H1 (cell line): ENCODE measurements around the gene CYP3A7. TPM values are rescaled to one million over a fixed set of nuclear protein-coding genes. Genes with fewer than 3 reads are reported as not detected.
A peak's percentile ranks its signal among the peaks of the same experiment; 100 is the strongest.
"Not testable (repeated sequence)": the region's sequence is repeated elsewhere in the genome, so short reads cannot be mapped to it uniquely, and the experiment has no call there.

ENCODE experiments used
- CTCF ChIA-PET: fragments of 300-600 bp; sonication (Branson Sonifier 250); formaldehyde crosslinking; loops from one replicate; lab custom pipeline; 2021; ENCODE audit not compliant: partially characterized antibody; lab: Charles Lee
- POLR2A ChIA-PET: fragments of 300-600 bp; sonication (Branson Sonifier 250); formaldehyde crosslinking; loops from one replicate; lab custom pipeline; 2021; ENCODE audit warnings: inconsistent platforms; ENCODE audit not compliant: partially characterized antibody; lab: Charles Lee
- DNase-seq, 2 experiments: peaks; one replicate each; pipeline versions ENCODE4 v3.0.0 to v3.0.0-alpha.2; 2010 to 2022; ENCODE audit warnings: low spot score in 2 of 2, low read depth in 1 of 2, mixed read lengths in 1 of 2
- FAIRE-seq: peaks from 2 replicates; lab custom pipeline; 2011; peaks lifted over from hg19 to GRCh38; lab: Jason Lieb, UNC
- H2AFZ ChIP-seq: 2 replicates; pipeline ENCODE4 v1.8.1; 2012; ENCODE audit warnings: low read length, inconsistent platforms
- H2AK5ac ChIP-seq: 2 replicates; pipeline ENCODE4 v1.6.1; 2013; ENCODE audit warnings: low read depth, low read length
- H2BK120ac ChIP-seq: replicated peaks from 2 replicates; pipeline ENCODE3; 2013; ENCODE audit warnings: low read depth, low read length, inconsistent platforms
- H2BK12ac ChIP-seq: 2 replicates; pipeline ENCODE4 v1.6.1; 2013; ENCODE audit warnings: low read depth, low read length
- H2BK15ac ChIP-seq: 2 replicates; pipeline ENCODE4 v1.6.1; 2013; ENCODE audit warnings: low read length
- H2BK20ac ChIP-seq: 2 replicates; pipeline ENCODE4 v1.6.1; 2013; ENCODE audit warnings: low read length
- H2BK5ac ChIP-seq: 2 replicates; pipeline ENCODE4 v1.6.1; 2013; ENCODE audit warnings: low read depth, low read length
- H3K14ac ChIP-seq: 2 replicates; pipeline ENCODE4 v1.6.1; 2013; ENCODE audit warnings: inconsistent platforms; ENCODE audit not compliant: insufficient read length
- H3K18ac ChIP-seq: 2 replicates; pipeline ENCODE4 v1.6.1; 2013; ENCODE audit warnings: low read length; ENCODE audit errors: extremely low read depth
- H3K23ac ChIP-seq: 2 replicates; pipeline ENCODE4 v1.6.1; 2013; ENCODE audit warnings: inconsistent platforms; ENCODE audit not compliant: insufficient read length
- H3K23me2 ChIP-seq: 2 replicates; pipeline ENCODE4 v1.6.1; 2013; ENCODE audit warnings: low read depth, low read length
- H3K27ac ChIP-seq: 2 replicates; pipeline ENCODE4 v1.6.1; 2011; ENCODE audit warnings: low read depth, low read length, inconsistent platforms
- H3K27me3 ChIP-seq, 4 experiments: replicated peaks in 1 of 4; 1 replicate in 1 of 4; 2 replicates in 3 of 4; pipeline versions ENCODE4 v1.6.1 to v1.8.1; 2011 to 2013; ENCODE audit warnings: low read length in 3 of 4, mild to moderate bottlenecking in 3 of 4, inconsistent platforms in 2 of 4, mixed read lengths in 2 of 4, moderate library complexity in 1 of 4; ENCODE audit not compliant: control insufficient read depth in 3 of 4, insufficient read depth in 3 of 4; ENCODE audit errors: extremely low read depth in 1 of 4
- H3K36me3 ChIP-seq, 4 experiments: 2 replicates each; pipeline versions ENCODE4 v1.6.1 to v1.8.1; 2011 to 2013; ENCODE audit warnings: mild to moderate bottlenecking in 4 of 4, low read length in 3 of 4, moderate library complexity in 2 of 4, control low read depth in 1 of 4, inconsistent platforms in 1 of 4; ENCODE audit not compliant: insufficient read depth in 4 of 4, control insufficient read depth in 2 of 4
- H3K4ac ChIP-seq: replicated peaks from 2 replicates; pipeline ENCODE3; 2013; ENCODE audit warnings: low read length, low read depth, mixed read lengths, inconsistent platforms; ENCODE audit not compliant: insufficient read length
- H3K4me1 ChIP-seq, 4 experiments: replicated peaks in 1 of 4; 1 replicate in 1 of 4; 2 replicates in 3 of 4; pipeline versions ENCODE4 v1.6.1 to v1.8.1; 2011 to 2013; ENCODE audit warnings: low read length in 3 of 4, inconsistent platforms in 2 of 4, mixed read lengths in 1 of 4; ENCODE audit not compliant: insufficient read depth in 4 of 4, control insufficient read depth in 3 of 4
- H3K4me2 ChIP-seq, 2 experiments: 2 replicates each; pipeline versions ENCODE4 v1.6.1 to v1.8.1; 2011 to 2013; ENCODE audit warnings: low read depth in 2 of 2, low read length in 2 of 2, control low read depth in 1 of 2, inconsistent platforms in 1 of 2, mild to moderate bottlenecking in 1 of 2; ENCODE audit not compliant: insufficient read depth in 1 of 2
- H3K4me3 ChIP-seq, 4 experiments: fragments of 200-600, 300-600 bp in 1 of 4; sonication (generic), shearing (Covaris generic), sonication (Bioruptor Twin) in 1 of 4; 2 replicates each; pipeline versions ENCODE4 v1.5.1 to v1.8.1; 2011 to 2016; ENCODE audit warnings: low read length in 4 of 4, low read depth in 3 of 4, control low read depth in 2 of 4, inconsistent platforms in 2 of 4, mild to moderate bottlenecking in 2 of 4, mixed read lengths in 1 of 4, moderate library complexity in 1 of 4; ENCODE audit not compliant: insufficient read depth in 2 of 4; ENCODE audit errors: extremely low read depth in 1 of 4
- H3K56ac ChIP-seq: replicated peaks from 2 replicates; pipeline ENCODE3; 2013; ENCODE audit warnings: low read depth, mild to moderate bottlenecking, mixed read lengths, low read length, inconsistent platforms; ENCODE audit not compliant: insufficient read length
- H3K79me1 ChIP-seq: 2 replicates; pipeline ENCODE4 v1.6.1; 2013; ENCODE audit warnings: low read depth, low read length, control low read depth
- H3K79me2 ChIP-seq, 2 experiments: 2 replicates each; pipeline versions ENCODE4 v1.6.1 to v1.8.1; 2012 to 2013; ENCODE audit warnings: low read length in 2 of 2, mild to moderate bottlenecking in 2 of 2, inconsistent platforms in 1 of 2; ENCODE audit not compliant: insufficient read depth in 2 of 2, control insufficient read depth in 1 of 2
- H3K9ac ChIP-seq, 4 experiments: replicated peaks in 1 of 4; 1 replicate in 1 of 4; 2 replicates in 3 of 4; pipeline versions ENCODE4 v1.6.1 to v1.8.1; 2011 to 2013; ENCODE audit warnings: low read depth in 3 of 4, low read length in 3 of 4, control low read depth in 2 of 4, mild to moderate bottlenecking in 2 of 4, moderate library complexity in 2 of 4, inconsistent platforms in 1 of 4; ENCODE audit errors: extremely low read depth in 1 of 4
- H3K9me3 ChIP-seq, 2 experiments: 2 replicates each; pipeline versions ENCODE4 v1.6.1 to v1.8.1; 2012 to 2013; ENCODE audit warnings: mild to moderate bottlenecking in 2 of 2, moderate library complexity in 2 of 2, control low read depth in 1 of 2, inconsistent platforms in 1 of 2, low read depth in 1 of 2, low read length in 1 of 2, mixed read lengths in 1 of 2; ENCODE audit not compliant: insufficient read depth in 2 of 2
- H4K20me1 ChIP-seq, 2 experiments: replicated peaks in 1 of 2; 2 replicates each; pipeline versions ENCODE3 to v1.8.1; 2011 to 2013; ENCODE audit warnings: inconsistent platforms in 2 of 2, low read length in 2 of 2, mild to moderate bottlenecking in 1 of 2; ENCODE audit not compliant: insufficient read depth in 2 of 2, control insufficient read depth in 1 of 2
- H4K5ac ChIP-seq: 2 replicates; pipeline ENCODE4 v1.6.1; 2013; ENCODE audit warnings: low read length, low read depth, mixed read lengths, inconsistent platforms; ENCODE audit not compliant: insufficient read length
- H4K8ac ChIP-seq: 2 replicates; pipeline ENCODE4 v1.8.0; 2013; ENCODE audit warnings: mild to moderate bottlenecking, moderate library complexity, low read length, inconsistent platforms; ENCODE audit not compliant: insufficient read depth; ENCODE audit errors: extremely low read depth
- H4K91ac ChIP-seq: replicated peaks from 2 replicates; pipeline ENCODE3; 2013; ENCODE audit warnings: low read length, mixed read lengths, inconsistent platforms; ENCODE audit not compliant: insufficient read length
- CHD1 ChIP-seq: IDR thresholded peaks from 2 replicates; pipeline ENCODE4 v1.6.1; 2012; ENCODE audit warnings: low read depth, low read length, improper control_type of control experiment
- JUN ChIP-seq: IDR thresholded peaks from 2 replicates; pipeline ENCODE4 v1.6.1; 2011; ENCODE audit warnings: low read depth, mild to moderate bottlenecking, improper control_type of control experiment, low read length
- KDM1A ChIP-seq: fragments of 200-600, 300-600 bp; sonication (generic); IDR thresholded peaks from 2 replicates; pipeline ENCODE4 v1.7.1; 2016; ENCODE audit warnings: mild to moderate bottlenecking, low read length, borderline replicate concordance
- MAX ChIP-seq: IDR thresholded peaks from 2 replicates; pipeline ENCODE4 v1.6.1; 2012; ENCODE audit warnings: inconsistent platforms
- RBBP5 ChIP-seq: IDR thresholded peaks from 2 replicates; pipeline ENCODE4 v1.7.1; 2012; ENCODE audit warnings: low read depth, mild to moderate bottlenecking, inconsistent platforms, low read length, moderate library complexity, borderline replicate concordance
- RXRA ChIP-seq: IDR thresholded peaks from 2 replicates; pipeline ENCODE4 v1.6.1; 2011; ENCODE audit warnings: low read depth, mild to moderate bottlenecking, low read length, moderate library complexity; ENCODE audit not compliant: insufficient read depth
- SIRT6 ChIP-seq: IDR thresholded peaks from one replicate; pipeline ENCODE4 v1.7.1; 2012; ENCODE audit warnings: low read length, inconsistent platforms
- ZNF274 ChIP-seq: IDR thresholded peaks from 2 replicates; pipeline ENCODE4 v1.7.0; 2012; ENCODE audit warnings: low read length, borderline replicate concordance; ENCODE audit errors: extremely low read depth
- WGBS, 2 experiments: shearing (Covaris generic) in 1 of 2; methylation state at CpG; one replicate each; pipeline versions ENCODE4 v1.1.6 to v1.1.7; 2013 to 2015; ENCODE audit warnings: low lambda C conversion rate in 2 of 2, mixed read lengths in 2 of 2, inconsistent platforms in 1 of 2, low coverage in 1 of 2, missing lambda C conversion rate in 1 of 2; ENCODE audit not compliant: insufficient replicate concordance in 2 of 2, insufficient coverage in 1 of 2, insufficient read length in 1 of 2; ENCODE audit errors: extremely low coverage in 1 of 2, missing lambda C conversion rate in 1 of 2; 5-methylcytosine and 5-hydroxymethylcytosine counted together
- polyA plus RNA-seq, 7 experiments: library from polyadenylated mRNA; depleted of rRNA in 3 of 7; stranded (reverse) in 5 of 7; unstranded in 2 of 7; fragments of >200 nt in 5 of 7; fragments of 200-250 nt in 2 of 7; gene quantifications; 1 replicate in 5 of 7; 2 replicates in 1 of 7; 4 replicates in 1 of 7; pipeline versions ENCODE4 v1.2.1 to v1.2.3, GENCODE V29; 2011 to 2013; ENCODE audit warnings: missing spikeins in 2 of 7, mixed read lengths in 2 of 7
- total RNA-seq: library from RNA; stranded (reverse); fragmentation: NEBNext Ultra II Directional; extraction: Animal tissue kit (Norgen Biotek cat#: 25700); gene quantifications from 2 replicates; pipeline ENCODE4 v1.2.1, GENCODE V29; 2021
- TF ChIP-seq, protein P1 (sequence below): IDR thresholded peaks from 2 replicates; pipeline ENCODE4 v1.6.1; 2012; ENCODE audit warnings: inconsistent platforms

CYP3A7 gene
- total and polyA plus RNA-seq, 2 of the 8 experiments (the other 6 are each of a cell fraction or from before 2014, with no cell fraction given), result not detected

DNA sequence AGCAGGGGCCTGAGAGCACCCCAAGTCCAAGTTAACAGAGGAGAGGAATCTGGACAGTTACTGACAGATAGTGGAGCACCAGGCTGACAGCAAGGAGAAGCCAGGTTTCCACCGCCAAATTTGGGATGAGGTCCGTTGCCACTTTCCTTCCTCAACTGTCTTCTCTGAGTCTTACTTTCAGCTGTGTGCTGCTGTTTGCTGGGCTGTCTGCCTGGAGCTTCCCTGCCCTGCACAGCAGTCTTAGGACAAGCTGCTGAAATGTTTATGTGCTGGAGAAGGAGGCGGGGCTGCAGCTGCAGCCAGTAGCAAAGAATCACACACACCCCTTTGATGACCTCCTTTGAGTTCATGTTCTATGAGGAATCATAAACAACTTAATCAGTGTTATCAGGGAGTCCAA is 17.4 kb upstream of the CYP3A7 start (continued):
- TF ChIP-seq RBBP5, result no peak
- TF ChIP-seq ZNF274, result no peak
- TF ChIP-seq SIRT6, result no peak
- no peak for TF ChIP-seq CHD1
- no peak for TF ChIP-seq RXRA
- no peak for TF ChIP-seq MAX
- no peak for TF ChIP-seq KDM1A
- TF ChIP-seq JUN, result no peak
- TF ChIP-seq, protein P1, sequence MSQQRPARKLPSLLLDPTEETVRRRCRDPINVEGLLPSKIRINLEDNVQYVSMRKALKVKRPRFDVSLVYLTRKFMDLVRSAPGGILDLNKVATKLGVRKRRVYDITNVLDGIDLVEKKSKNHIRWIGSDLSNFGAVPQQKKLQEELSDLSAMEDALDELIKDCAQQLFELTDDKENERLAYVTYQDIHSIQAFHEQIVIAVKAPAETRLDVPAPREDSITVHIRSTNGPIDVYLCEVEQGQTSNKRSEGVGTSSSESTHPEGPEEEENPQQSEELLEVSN, result no peak
- TF ChIP-seq, all 59 proteins: peak for 0

DNA sequence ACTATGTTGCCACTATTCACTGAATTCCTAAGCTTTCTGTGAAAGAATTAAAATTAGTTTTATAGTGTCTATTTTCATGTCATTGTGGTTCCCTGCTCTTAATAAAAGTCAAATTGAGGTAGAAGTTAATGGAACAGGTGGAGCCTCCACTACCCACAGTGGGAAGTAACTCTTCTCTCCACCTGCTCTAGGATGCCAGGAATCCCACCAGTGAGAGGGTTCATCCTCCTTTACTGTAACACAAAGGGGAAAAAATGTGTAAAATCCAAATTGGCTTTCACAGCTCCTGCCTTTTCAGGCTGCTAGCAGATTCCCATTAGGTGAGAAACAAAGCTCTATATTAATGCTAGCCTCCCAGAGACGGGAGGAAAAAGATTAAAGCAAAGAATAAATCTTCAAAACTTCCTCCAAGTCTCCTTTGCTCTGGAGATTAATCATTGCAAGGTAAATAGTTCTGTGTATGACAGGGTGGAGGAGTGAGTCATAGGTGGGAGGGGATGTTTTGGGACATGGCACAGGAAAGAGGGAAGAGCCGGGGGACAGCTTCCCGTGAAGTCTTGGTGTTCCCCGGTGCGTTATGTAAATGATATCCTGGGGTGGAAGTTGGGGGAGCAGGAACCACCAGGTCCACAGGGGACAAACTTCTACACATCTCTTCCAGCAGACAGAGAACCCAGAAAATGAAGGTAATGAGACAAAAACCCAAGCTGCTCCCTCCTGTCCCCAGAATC is 16.5 kb upstream of the CYP3A7 start:
- H3K27me3 ChIP-seq, DNase-seq, H4K91ac ChIP-seq, H2BK20ac ChIP-seq, H3K36me3 ChIP-seq, H3K56ac ChIP-seq, H3K4me2 ChIP-seq, H3K4me1 ChIP-seq, CTCF ChIA-PET, H2BK15ac ChIP-seq, H2BK120ac ChIP-seq, H3K23ac ChIP-seq, H3K27ac ChIP-seq, H3K4me3 ChIP-seq, H3K18ac ChIP-seq, H2AK5ac ChIP-seq, H4K5ac ChIP-seq, H3K79me1 ChIP-seq, POLR2A ChIA-PET, H3K79me2 ChIP-seq, H3K9ac ChIP-seq, H2BK5ac ChIP-seq, H3K9me3 ChIP-seq, H3K23me2 ChIP-seq, H4K20me1 ChIP-seq, H2AFZ ChIP-seq, H3K14ac ChIP-seq, H3K4ac ChIP-seq, H2BK12ac ChIP-seq, H4K8ac ChIP-seq: not testable (repeated sequence)
- FAIRE-seq, result peak; percentile 52
- 65% methylated on average over 5 of the region's 5 CpGs; no CpG with 5 or more reads in 1 of the 2 experiments for WGBS, 2 experiments
